ENCODE results near the gene CDKN1A.
A peak's percentile ranks its signal among the peaks of the same experiment; 100 is the strongest.
"Not testable (repeated sequence)": the region's sequence is repeated elsewhere in the genome, so short reads cannot be mapped to it uniquely, and the experiment has no call there.

The CDKN1A gene

DNA sequence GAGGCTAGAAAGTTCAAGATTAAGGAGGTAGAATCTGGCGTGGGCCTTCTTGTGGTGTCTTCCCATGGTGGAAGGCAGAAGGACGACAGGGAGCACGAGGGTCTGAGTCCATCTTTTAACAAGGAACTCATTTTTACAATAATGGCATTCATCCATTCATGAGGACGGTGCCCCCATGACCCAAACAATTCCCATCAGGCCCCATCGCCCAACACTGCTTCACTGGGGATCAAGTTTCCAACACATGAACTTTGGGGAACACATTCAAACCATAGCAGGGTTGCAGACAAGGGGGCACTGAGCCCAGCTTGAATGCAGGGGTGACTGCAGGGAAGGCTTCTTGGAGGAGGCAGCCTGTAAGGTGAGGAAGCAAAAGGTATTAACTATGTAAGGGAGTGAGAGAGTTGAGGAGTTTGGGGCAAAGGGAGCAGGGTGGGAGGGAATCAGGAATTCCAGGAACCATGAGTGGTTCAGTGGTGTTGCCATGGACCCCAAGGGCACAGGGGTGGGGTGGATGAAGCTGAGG lies 24.6 kb downstream of the CDKN1A start:
- no peaks in the 10 kb centered on the region for H3K9me3 Mint-ChIP-seq
- DNase-seq (no peak), ATAC-seq (replicated peaks) (no peak)
- H3K36me3 Mint-ChIP-seq, result no peaks in the 10 kb centered on the region
- H3K4me1 Mint-ChIP-seq, result peaks cover 23 to 31% of the 10 kb centered on the region in 2 donors
- no peak overlapping the region for H3K4me3 Mint-ChIP-seq
- no peak overlapping the region for H3K27ac Mint-ChIP-seq
- no peaks in the 10 kb centered on the region for H3K27me3 Mint-ChIP-seq

DNA sequence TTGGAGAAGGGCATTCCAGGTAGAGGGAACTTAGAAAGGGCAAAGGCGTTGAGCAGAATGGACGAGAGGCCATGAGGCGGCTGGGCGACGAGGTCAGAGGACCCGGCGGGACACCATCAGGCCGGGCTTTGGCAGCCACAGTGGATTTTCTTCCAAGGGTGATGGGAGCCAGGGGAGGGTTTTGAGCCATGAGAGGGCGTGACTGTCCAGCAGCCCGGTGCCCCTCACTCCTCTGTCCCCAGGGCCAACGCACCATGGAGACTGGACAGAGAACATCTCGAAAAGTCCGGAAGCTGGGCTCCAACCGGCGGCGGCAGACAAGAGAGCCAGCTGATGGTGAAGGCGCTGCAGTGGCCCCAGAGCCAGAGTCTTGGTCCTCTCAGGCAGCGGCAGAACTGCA lies 25.5 kb downstream of the CDKN1A start:
- DNase-seq (no peak), ATAC-seq (replicated peaks) (no peak)
- Mint-ChIP-seq H3K27me3 (no peaks in the 10 kb centered on the region), H3K9me3 (no peaks in the 10 kb centered on the region), H3K36me3 (no peaks in the 10 kb centered on the region), H3K4me1 (peaks cover 17 to 23% of the 10 kb centered on the region in 2 donors), H3K27ac (no peak overlapping the region), H3K4me3 (no peak overlapping the region)

DNA sequence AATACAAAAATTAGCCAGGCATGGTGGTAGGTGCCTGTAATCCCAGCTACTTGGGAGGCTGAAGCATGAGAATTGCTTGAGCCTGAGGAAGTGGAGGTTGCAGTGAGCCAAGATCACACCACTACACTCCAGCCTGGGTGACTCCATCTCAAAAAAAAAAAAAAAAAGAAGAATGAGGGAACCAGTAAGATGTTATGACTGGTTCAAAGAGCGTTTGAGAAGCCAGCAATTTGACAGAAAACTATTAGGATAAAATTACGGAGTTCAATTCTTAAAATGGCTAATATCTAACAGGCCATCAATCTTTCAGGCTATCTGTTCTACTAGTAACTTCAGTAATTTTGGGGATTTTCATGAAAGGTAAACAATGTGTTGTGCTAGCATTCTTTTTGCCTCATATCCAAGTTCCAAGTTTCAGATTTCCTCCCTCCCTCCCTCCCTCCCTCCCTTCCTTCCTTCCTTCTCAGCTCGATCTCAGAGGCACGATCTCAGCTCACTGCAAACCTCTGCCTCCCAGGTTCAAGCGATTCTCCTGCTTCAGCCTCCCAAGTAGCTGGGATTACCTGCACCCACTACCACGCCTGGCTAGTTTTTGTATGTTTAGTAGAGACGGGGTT lies 26.6 kb downstream of the CDKN1A start:
- H3K4me3 Mint-ChIP-seq, H3K27me3 Mint-ChIP-seq: not testable (repeated sequence)
- peaks cover 13 to 22% of the 10 kb centered on the region in 2 donors for H3K4me1 Mint-ChIP-seq

DNA sequence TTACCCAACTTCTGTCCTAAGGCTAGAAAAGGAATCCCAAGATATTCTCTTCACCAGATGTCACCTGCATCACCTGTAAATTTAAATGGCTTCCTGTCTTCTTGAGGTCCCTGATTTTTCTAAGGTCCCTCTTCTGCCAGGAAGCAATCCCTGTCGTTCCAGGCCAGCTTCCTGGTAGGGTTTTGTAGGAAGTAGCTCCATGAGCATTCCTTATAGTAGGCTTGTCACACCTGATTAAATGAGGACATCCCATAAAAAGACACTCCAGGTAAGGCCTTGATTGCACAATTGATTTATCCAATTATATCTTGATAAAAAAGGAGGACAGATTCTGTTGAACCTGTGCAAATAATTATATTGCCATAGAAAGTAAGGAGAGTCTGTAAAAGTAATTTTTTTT lies 27.8 kb downstream of the CDKN1A start:
- H3K4me1 Mint-ChIP-seq, result peaks cover 4 to 12% of the 10 kb centered on the region in 2 donors
- H3K27me3 Mint-ChIP-seq, result no peaks in the 10 kb centered on the region
- DNase-seq (no peak), ATAC-seq (replicated peaks) (no peak)
- no peaks in the 10 kb centered on the region for H3K36me3 Mint-ChIP-seq
- H3K4me3 Mint-ChIP-seq, result no peak overlapping the region
- H3K9me3 Mint-ChIP-seq, result no peaks in the 10 kb centered on the region
- H3K27ac Mint-ChIP-seq, result no peak overlapping the region

More for the DNA sequence above, 26.6 kb downstream of the CDKN1A start:
- ATAC-seq (replicated peaks); H3K9me3 Mint-ChIP-seq; DNase-seq; H3K27ac Mint-ChIP-seq; H3K36me3 Mint-ChIP-seq: not testable (repeated sequence)

DNA sequence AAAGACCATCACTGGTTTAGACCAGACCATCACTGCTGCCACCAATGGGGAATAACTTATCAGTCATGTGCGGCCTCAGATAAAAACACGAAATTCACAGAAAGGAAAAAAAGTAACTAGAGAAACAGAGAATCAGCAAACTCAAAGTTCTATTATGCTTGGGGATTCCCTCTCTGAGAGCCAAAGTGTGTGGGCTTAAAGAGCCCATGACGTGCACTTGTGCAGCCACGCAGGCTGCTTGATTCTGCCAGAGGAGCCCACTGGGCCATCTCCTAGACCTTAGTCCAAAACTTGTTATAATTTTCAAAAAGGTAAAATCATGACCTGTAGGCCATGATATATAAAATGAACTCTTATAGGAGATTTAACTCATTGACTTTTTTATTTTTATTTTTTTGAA lies 34.3 kb downstream of the CDKN1A start:
- no peak for DNase-seq
- no peak for ATAC-seq (replicated peaks)
- peaks cover 0 to 9% of the 10 kb centered on the region in 2 donors for H3K4me1 Mint-ChIP-seq
- H3K27ac Mint-ChIP-seq, result no peak overlapping the region
- no peaks in the 10 kb centered on the region for H3K36me3 Mint-ChIP-seq
- no peaks in the 10 kb centered on the region for H3K9me3 Mint-ChIP-seq
- no peaks in the 10 kb centered on the region for H3K27me3 Mint-ChIP-seq
- H3K4me3 Mint-ChIP-seq, result no peak overlapping the region

DNA sequence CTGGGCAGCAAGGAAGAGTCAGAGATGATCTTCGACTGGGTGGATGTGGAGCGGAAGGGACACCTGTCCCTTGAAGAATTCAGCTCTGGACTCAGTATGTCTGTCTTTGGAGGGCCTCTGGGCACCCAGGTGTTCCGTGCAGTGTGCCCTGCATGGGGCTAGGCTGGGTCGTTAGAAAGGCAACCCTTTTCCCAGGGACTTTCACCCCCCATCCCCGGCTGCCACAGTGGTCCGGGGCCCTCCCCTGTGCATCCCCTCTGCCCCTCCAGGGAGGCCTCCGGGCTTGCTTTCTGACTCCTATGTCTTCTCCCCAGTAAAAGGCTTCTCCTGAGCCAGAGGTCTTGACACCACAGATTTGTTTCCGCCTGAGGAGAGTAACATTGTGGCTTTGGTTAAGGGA lies 35.3 kb downstream of the CDKN1A start:
- H3K27ac Mint-ChIP-seq, result no peak overlapping the region
- ATAC-seq (replicated peaks) (no peak), DNase-seq (no peak)
- H3K4me1 Mint-ChIP-seq, result peaks cover 0 to 12% of the 10 kb centered on the region in 2 donors
- H3K36me3 Mint-ChIP-seq, result no peaks in the 10 kb centered on the region
- H3K27me3 Mint-ChIP-seq, result no peaks in the 10 kb centered on the region
- no peaks in the 10 kb centered on the region for H3K9me3 Mint-ChIP-seq
- H3K4me3 Mint-ChIP-seq, result no peak overlapping the region

DNA sequence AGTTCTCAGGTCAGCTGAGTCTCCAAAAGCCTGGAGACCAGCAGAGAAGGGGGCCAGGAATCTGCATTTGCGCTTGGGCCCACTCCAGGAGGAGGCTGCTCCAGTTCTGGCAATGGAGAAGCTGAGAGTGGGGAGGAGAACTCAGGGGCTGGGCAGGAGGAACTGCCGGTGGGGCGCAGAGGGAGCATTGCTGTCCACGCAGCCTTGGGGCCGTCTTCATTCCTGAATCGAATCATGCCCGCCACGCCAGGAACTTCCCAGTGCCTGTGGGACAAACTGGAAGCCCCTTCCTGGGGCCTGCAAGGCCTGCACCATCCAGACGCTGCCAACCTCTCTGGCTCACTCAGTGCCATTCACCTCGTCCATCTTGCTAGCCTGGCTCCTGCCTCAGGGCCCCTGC lies 36.0 kb downstream of the CDKN1A start:
- H3K4me1 Mint-ChIP-seq, result peaks cover 0 to 15% of the 10 kb centered on the region in 2 donors
- no peaks in the 10 kb centered on the region for H3K9me3 Mint-ChIP-seq
- no peak overlapping the region for H3K4me3 Mint-ChIP-seq
- H3K36me3 Mint-ChIP-seq, result no peaks in the 10 kb centered on the region
- ATAC-seq (replicated peaks), result no peak
- no peaks in the 10 kb centered on the region for H3K27me3 Mint-ChIP-seq
- H3K27ac Mint-ChIP-seq, result no peak overlapping the region
- DNase-seq, result no peak

DNA sequence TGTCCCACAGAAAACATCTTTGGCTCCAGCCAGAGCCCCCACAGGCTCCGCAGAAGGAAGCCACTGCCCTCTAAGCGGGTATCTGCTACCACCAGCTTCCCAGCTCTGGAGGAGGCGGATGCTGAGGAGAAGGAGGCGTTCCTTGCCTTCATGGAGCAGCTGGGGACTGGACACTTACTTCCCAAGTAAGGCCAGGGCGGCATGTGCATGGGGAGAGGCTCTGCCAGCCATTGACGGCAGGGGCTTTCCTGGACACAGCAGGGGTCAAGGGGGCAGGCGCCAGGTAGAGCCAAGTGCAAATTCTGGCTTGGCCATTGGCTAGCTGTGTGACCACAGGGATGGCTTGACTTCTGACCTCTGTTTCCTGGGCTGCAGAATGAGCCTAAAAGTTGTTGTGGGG lies 37.0 kb downstream of the CDKN1A start:
- ATAC-seq (replicated peaks), result no peak
- H3K27ac Mint-ChIP-seq, result no peak overlapping the region
- no peaks in the 10 kb centered on the region for H3K27me3 Mint-ChIP-seq
- no peak for DNase-seq
- no peaks in the 10 kb centered on the region for H3K36me3 Mint-ChIP-seq
- no peak overlapping the region for H3K4me3 Mint-ChIP-seq
- no peaks in the 10 kb centered on the region for H3K9me3 Mint-ChIP-seq
- peaks cover 9 to 17% of the 10 kb centered on the region in 2 donors for H3K4me1 Mint-ChIP-seq

DNA sequence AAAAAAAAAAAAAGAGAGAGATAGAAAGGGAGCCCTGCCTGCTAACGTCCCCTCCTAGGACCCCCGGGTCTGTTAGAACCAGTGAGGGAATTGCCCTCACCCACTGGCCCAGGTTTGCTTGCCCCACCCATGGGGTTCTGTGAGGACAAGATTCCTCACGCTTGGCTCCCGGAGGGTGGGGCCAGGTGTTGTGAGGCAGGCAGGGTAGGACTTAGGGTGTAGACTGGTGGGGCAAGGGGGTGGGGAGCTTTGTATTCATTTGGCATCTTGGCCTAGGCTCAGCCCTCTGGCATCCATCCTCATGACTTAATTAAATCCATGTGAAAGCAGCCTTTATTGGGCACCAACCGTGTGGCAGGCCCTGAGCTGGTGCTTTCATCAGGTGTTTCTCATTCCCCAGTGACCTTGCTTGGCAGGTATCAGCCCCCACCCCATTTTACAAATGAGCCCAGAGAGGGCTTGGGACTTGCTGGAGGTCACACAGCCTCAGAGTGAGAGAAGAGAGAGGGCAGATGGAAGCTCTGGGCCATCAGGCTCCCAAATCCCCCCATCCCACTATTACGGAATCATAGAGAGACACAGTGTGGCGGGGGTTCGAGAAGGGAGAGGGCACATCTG lies 38.1 kb downstream of the CDKN1A start:
- ATAC-seq (replicated peaks), result no peak
- Mint-ChIP-seq H3K9me3 (no peaks in the 10 kb centered on the region), H3K27me3 (no peaks in the 10 kb centered on the region), H3K36me3 (no peaks in the 10 kb centered on the region), H3K4me3 (no peak overlapping the region), H3K4me1 (peaks cover 15 to 21% of the 10 kb centered on the region in 2 donors), H3K27ac (no peak overlapping the region)
- no peak for DNase-seq

DNA sequence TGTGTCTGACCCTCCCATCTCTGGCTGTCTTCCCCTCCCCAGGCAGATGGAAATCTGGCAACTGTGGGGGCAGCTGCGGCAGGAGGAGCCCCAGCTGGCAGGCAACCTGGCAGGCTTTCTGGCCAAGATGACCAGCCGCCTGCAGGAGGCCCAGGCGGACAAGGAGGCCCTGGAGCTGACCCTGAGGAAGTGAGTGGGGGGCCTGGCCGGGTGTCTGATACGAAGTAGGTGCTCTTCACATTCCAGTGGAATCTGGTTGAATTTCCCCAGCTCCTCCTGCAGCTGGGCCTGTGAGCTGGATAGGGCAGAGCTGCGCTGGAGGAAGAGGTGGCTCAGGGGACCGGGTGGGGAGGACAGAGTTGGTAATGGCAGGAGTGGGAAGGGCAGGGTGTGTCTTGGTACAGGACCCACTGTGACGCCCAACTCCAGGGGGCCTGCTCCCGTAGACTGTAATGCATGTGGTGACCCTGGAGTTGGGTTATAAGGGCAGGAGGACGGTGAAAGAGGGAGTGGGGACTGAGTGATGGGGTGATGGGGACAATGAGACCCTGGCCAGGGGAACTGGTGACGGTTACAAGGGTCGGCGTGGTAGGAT lies 38.8 kb downstream of the CDKN1A start:
- peaks cover 17 to 22% of the 10 kb centered on the region in 2 donors for H3K4me1 Mint-ChIP-seq
- no peak for ATAC-seq (replicated peaks)
- H3K36me3 Mint-ChIP-seq, result no peaks in the 10 kb centered on the region
- DNase-seq, result no peak
- H3K27ac Mint-ChIP-seq, result no peak overlapping the region
- no peak overlapping the region for H3K4me3 Mint-ChIP-seq
- H3K9me3 Mint-ChIP-seq, result no peaks in the 10 kb centered on the region
- H3K27me3 Mint-ChIP-seq, result no peaks in the 10 kb centered on the region

DNA sequence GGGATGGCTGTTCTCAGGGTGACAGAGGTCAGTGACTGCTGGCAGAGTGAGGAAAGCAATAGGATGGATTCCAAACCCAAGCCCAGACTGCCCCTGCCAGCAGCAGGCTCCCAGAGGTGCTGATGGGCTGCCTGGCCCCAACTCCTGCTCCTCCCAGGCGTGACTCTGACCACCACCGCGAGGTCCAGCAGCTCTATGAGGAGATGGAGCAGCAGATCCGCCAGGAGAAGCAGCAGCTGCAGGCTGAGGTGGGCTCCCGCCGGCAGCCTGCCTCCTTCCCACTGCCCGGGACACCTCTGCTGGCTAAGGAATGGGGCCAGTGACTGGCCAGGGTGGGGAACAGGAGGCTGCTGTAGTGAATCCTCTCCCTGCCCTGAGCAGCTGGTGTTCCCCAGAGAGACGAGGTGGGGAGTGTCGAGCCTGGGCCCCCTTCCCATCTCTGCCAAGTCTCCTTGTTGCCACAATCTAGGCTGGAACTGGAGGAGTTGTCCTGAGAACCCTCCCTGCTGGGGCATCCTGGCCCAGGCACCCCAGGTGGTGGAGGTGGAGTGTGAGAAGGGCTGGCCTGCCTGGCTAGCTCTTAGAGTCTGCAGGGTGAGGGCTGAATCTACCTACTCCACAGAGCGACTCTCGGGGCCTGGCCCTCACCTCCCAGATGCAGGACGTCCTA lies 39.5 kb downstream of the CDKN1A start:
- peak overlapping the region; percentile 9 for H3K27ac Mint-ChIP-seq
- no peaks in the 10 kb centered on the region for H3K27me3 Mint-ChIP-seq
- peaks cover 21 to 22% of the 10 kb centered on the region in 2 donors for H3K4me1 Mint-ChIP-seq
- no peak for ATAC-seq (replicated peaks)
- no peaks in the 10 kb centered on the region for H3K36me3 Mint-ChIP-seq
- no peak for DNase-seq
- H3K4me3 Mint-ChIP-seq, result no peak overlapping the region
- H3K9me3 Mint-ChIP-seq, result no peaks in the 10 kb centered on the region

DNA sequence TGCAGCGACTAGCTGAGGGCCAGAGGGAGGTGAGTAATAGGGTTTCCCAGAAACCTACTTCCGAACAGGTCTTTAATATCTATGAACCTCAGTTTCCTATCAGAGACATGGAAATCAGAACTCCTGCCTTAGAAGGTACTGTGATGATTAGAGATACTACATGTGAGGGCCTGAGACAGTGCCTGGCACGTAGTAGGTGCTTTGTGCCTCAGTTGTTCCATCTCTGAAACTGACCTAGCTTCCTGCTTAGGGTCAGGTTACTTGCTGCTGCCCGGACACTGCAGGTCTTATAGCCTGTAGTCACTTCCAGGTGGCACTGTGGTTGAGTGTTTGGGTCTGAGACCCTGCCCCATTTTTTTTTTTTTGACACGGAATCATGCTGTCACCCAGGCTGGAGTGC lies 40.0 kb downstream of the CDKN1A start:
- DNase-seq (no peak), ATAC-seq (replicated peaks) (no peak)
- H3K27ac Mint-ChIP-seq, result no peak overlapping the region
- H3K27me3 Mint-ChIP-seq, result no peaks in the 10 kb centered on the region
- peaks cover 19 to 21% of the 10 kb centered on the region in 2 donors for H3K4me1 Mint-ChIP-seq
- no peaks in the 10 kb centered on the region for H3K9me3 Mint-ChIP-seq
- H3K4me3 Mint-ChIP-seq, result no peak overlapping the region
- no peaks in the 10 kb centered on the region for H3K36me3 Mint-ChIP-seq

DNA sequence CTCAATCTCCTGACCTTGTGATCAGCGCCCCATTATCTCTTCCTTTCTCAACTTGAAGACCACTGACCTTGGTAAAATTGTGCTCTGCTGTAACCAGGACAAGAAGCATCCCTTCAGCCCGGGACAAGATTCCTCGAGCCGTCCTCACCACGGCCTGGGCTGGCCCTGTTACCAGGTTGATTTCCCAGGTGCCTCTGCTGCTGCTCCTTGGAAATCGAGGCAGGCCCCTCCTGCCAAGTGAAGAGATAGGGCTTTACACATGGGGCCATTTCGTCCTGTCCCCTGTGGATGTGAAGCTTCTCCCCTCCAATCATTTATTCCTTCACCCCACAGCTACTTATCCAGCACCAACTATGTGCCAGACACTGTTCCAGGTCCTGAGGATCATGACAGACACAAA lies 40.6 kb downstream of the CDKN1A start:
- Mint-ChIP-seq H3K4me1 (peaks cover 17 to 21% of the 10 kb centered on the region in 2 donors), H3K4me3 (no peak overlapping the region), H3K27ac (no peak overlapping the region), H3K36me3 (no peaks in the 10 kb centered on the region), H3K27me3 (no peaks in the 10 kb centered on the region), H3K9me3 (no peaks in the 10 kb centered on the region)
- ATAC-seq (replicated peaks) (no peak), DNase-seq (no peak)

DNA sequence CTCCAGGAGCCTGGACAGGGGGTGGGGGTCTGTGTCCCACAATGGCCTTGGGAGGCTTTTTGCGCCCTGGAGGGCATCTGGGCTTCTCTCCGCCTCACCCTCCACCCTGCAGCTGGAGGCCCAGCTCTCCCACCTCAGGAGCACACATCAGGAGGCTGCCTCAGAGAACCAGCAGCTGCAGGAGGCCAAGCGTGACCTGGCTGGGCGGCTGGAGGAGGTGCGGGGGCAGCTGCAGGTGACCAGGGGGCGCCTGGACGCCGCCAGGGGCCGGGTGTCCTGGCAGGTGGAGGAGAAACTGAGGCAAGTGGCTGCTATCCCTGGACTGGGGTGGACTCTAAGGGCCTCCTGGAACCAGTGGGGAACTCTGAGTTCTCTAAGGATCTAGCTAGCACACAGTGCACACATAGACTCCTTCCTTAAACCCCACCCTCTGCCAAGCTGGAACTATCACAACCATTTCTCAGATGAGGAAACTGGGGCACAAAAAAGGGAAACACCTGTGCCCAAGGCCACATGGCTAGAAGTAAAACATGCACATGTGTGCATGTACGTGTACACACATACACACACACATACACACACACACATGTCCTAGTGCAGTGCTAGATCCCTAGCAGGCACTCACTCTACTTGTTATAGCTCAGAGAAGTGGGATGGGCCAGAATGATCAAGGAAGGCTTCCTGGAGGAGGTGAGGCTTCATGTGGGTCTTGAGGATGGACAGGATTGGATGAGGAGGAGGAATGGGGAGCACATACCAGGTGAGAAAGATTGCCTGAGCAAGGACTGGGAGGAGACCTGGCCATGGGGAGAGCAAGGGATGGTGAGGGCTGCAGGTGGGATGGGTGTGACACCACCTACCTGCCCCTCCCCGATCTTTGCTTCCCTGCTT lies 42.0 kb downstream of the CDKN1A start:
- Mint-ChIP-seq H3K9me3 (no peaks in the 10 kb centered on the region), H3K4me3 (no peak overlapping the region), H3K4me1 (peaks cover 28 to 35% of the 10 kb centered on the region in 2 donors), H3K36me3 (no peaks in the 10 kb centered on the region), H3K27ac (no peak overlapping the region), H3K27me3 (no peaks in the 10 kb centered on the region)
- ATAC-seq (replicated peaks) (peak; percentile 47), DNase-seq (no peak)

Measured in stimulated activated naive B cell treated with anti-CD40 and anti-IgM and Interleukin-4, amounts not matched to agents 10 μg/mL and 1 μg/mL and 100 μg/mL, for 72 hours (primary cell).